ENCODE measurements around the gene GALNS. TPM values are rescaled to one million over a fixed set of nuclear protein-coding genes. Genes with fewer than 3 reads are reported as not detected.

GALNS gene
- total RNA-seq, 1 experiment from 2014 or later = 81.6 TPM

- Histone ChIP-seq H3K27ac (ENCODE audit: low read length) (no peak within 1 kb of the TSS), H3K4me1 (ENCODE audit: control insufficient read depth, insufficient read depth, low read length) (no peaks in the 10 kb centered on the region), H3K9me3 (ENCODE audit: control insufficient read depth, insufficient read depth, low read depth, low read length) (no peaks in the 10 kb centered on the region), H3K4me3 (ENCODE audit: low read depth in 2 of 2, low read length in 2 of 2) (no peak within 1 kb of the TSS), H3K27me3 (ENCODE audit: control insufficient read depth, insufficient read depth, low read length) (no peaks in the 10 kb centered on the region), H3K36me3 (ENCODE audit: control insufficient read depth, insufficient read depth, low read length) (no peaks in the 10 kb centered on the region)
- TF ChIP-seq REST (IDR thresholded peaks at IDR 0.05; ENCODE audit: insufficient read depth in 1 of 2, low read depth in 2 of 2, low read length in 1 of 2) (no peak), TCF7L2 (IDR thresholded peaks at IDR 0.05; ENCODE audit: low read depth, low read length) (no peak), SIN3A (IDR thresholded peaks at IDR 0.05; ENCODE audit: borderline replicate concordance, insufficient read depth, low read depth, low read length) (no peak), CTCF (IDR thresholded peaks at IDR 0.05) (no peak), POLR2AphosphoS5 (IDR thresholded peaks at IDR 0.05; ENCODE audit: low read depth, low read length) (no peak)
- no peak for ATAC-seq
- CTCF ChIA-PET = no interaction called here
- intact Hi-C loops (cut with micrococcal nuclease; ENCODE audit: unreplicated experiment) (no loop called here), in situ Hi-C loops (cut with HindIII; ENCODE audit: low pct_unique_long_range_greater_than_20kb, low sequenced_read_pairs) (no loop called here)
- no TSS peak for BruUV-seq (replicated peaks)
- POLR2A ChIA-PET = no interaction called here
- DNase-seq (ENCODE audit: low read depth, low spot score) = no peak
These were observed 9.6 kb upstream of the GALNS start, which contains the start of gene PABPN1L for GRCh38 chr16:88866151-88866920. TSS of gene PABPN1L (minus strand) at chr16:88866660. CDS start at chr16:88866606, 54 bp downstream.

GRCh38 chr16:88865742-88866141, 9.0 kb upstream of the GALNS start:
- ATAC-seq (0 out of 2 replicates have a peak, but pooled peaks have one; percentile 31), DNase-seq (ENCODE audit: low read depth, low spot score) (no peak)
- CTCF ChIA-PET = no interaction called here
- POLR2A ChIA-PET = no interaction called here
- Histone ChIP-seq H3K4me1 (ENCODE audit: control insufficient read depth, insufficient read depth, low read length) (no peaks in the 10 kb centered on the region), H3K9me3 (ENCODE audit: control insufficient read depth, insufficient read depth, low read depth, low read length) (no peaks in the 10 kb centered on the region), H3K36me3 (ENCODE audit: control insufficient read depth, insufficient read depth, low read length) (no peaks in the 10 kb centered on the region), H3K27me3 (ENCODE audit: control insufficient read depth, insufficient read depth, low read length) (no peaks in the 10 kb centered on the region), H3K27ac (ENCODE audit: low read length) (no peak overlapping the region), H3K4me3 (ENCODE audit: low read depth in 2 of 2, low read length in 2 of 2) (no peak overlapping the region)
- in situ Hi-C loops (cut with HindIII; ENCODE audit: low pct_unique_long_range_greater_than_20kb, low sequenced_read_pairs) (no loop called here), intact Hi-C loops (cut with micrococcal nuclease; ENCODE audit: unreplicated experiment) (no loop called here)
- TF ChIP-seq CTCF (IDR thresholded peaks at IDR 0.05) = no peak
- no peak for TF ChIP-seq TCF7L2 (IDR thresholded peaks at IDR 0.05; ENCODE audit: low read depth, low read length)
- BruUV-seq (replicated peaks) = no TSS peak

Measured in Panc1 (cell line).